Karpas-422 (cell line): ENCODE results near the gene BCL11A. TPM values are rescaled to one million over a fixed set of nuclear protein-coding genes. Genes with fewer than 3 reads are reported as not detected.

Experiments used
- DNase-seq: peaks from one replicate; pipeline ENCODE4 v3.0.0-alpha.2; 2015
- H2AFZ ChIP-seq: fragments of 200-600 bp; sonication (generic); 2 replicates; pipeline ENCODE4 v1.6.1; 2014; ENCODE audit warnings: antibody characterized with exemption, low read length, mixed read lengths
- H3K27ac ChIP-seq: fragments of 200-600 bp; sonication (generic); 2 replicates; pipeline ENCODE4 v1.5.1; 2014; ENCODE audit warnings: mild to moderate bottlenecking, low read length, moderate library complexity
- H3K27me3 ChIP-seq: fragments of 200-600 bp; sonication (generic); 2 replicates; pipeline ENCODE4 v1.6.1; 2014; ENCODE audit warnings: low read length, mixed read lengths
- H3K36me3 ChIP-seq: fragments of 200-600 bp; sonication (generic); 2 replicates; pipeline ENCODE4 v1.6.1; 2014; ENCODE audit warnings: low read length, mixed read lengths; ENCODE audit not compliant: insufficient read depth
- H3K4me1 ChIP-seq: fragments of 200-600 bp; sonication (generic); 2 replicates; pipeline ENCODE4 v1.6.1; 2014; ENCODE audit warnings: mild to moderate bottlenecking, low read length, mixed read lengths
- H3K4me2 ChIP-seq: fragments of 200-600 bp; sonication (generic); 2 replicates; pipeline ENCODE4 v1.6.1; 2014; ENCODE audit warnings: low read length, low read depth, mild to moderate bottlenecking; ENCODE audit not compliant: poor library complexity, severe bottlenecking
- H3K4me3 ChIP-seq: fragments of 200-600 bp; sonication (generic); 2 replicates; pipeline ENCODE4 v1.5.1; 2014; ENCODE audit warnings: mild to moderate bottlenecking, antibody characterized with exemption, low read length, mixed read lengths
- H3K79me2 ChIP-seq: fragments of 200-600 bp; sonication (generic); 2 replicates; pipeline ENCODE4 v1.6.1; 2014; ENCODE audit warnings: mild to moderate bottlenecking, low read length, mixed read lengths
- H3K9ac ChIP-seq: fragments of 200-600 bp; sonication (generic); 2 replicates; pipeline ENCODE4 v1.6.0; 2014; ENCODE audit warnings: low read length
- H3K9me2 ChIP-seq: fragments of 200-600 bp; sonication (generic), shearing (Covaris generic); replicated peaks from 2 replicates; pipeline ENCODE4 v1.6.0; 2014; ENCODE audit warnings: mild to moderate bottlenecking, low read length, moderate library complexity; ENCODE audit not compliant: insufficient read depth
- H3K9me3 ChIP-seq: fragments of 300-700, 200-600 bp; sonication (generic); 2 replicates; pipeline ENCODE4 v1.6.1; 2014; ENCODE audit warnings: low read length, mixed read lengths
- H4K20me1 ChIP-seq: fragments of 200-600 bp; sonication (generic); 2 replicates; pipeline ENCODE4 v1.6.1; 2014; ENCODE audit warnings: mild to moderate bottlenecking, antibody characterized with exemption, low read length, low read depth; ENCODE audit not compliant: insufficient read depth
- total RNA-seq: library from RNA; depleted of rRNA; stranded (reverse); fragments of >200 nt; shearing (Covaris generic); gene quantifications from 2 replicates; pipeline ENCODE4 v1.2.3, GENCODE V29; 2014; ENCODE audit warnings: low replicate concordance; rRNA removed

Gene BCL11A
- total RNA-seq, 1 experiment from 2014 or later: 190 TPM

- Histone ChIP-seq H4K20me1 (no peaks in the 10 kb centered on the region), H3K4me1 (peaks cover 14% of the 10 kb centered on the region), H3K4me3 (no peak overlapping the region), H3K9ac (no peak overlapping the region), H3K9me2 (no peaks in the 10 kb centered on the region), H3K27me3 (no peaks in the 10 kb centered on the region), H2AFZ (no peak overlapping the region), H3K27ac (no peak overlapping the region), H3K36me3 (no peaks in the 10 kb centered on the region), H3K79me2 (no peaks in the 10 kb centered on the region), H3K9me3 (no peaks in the 10 kb centered on the region), H3K4me2 (no peak overlapping the region)
- DNase-seq: no peak
Observed at GRCh38 chr2:60408207-60408606, 145.2 kb downstream of the BCL11A start.

DNA sequence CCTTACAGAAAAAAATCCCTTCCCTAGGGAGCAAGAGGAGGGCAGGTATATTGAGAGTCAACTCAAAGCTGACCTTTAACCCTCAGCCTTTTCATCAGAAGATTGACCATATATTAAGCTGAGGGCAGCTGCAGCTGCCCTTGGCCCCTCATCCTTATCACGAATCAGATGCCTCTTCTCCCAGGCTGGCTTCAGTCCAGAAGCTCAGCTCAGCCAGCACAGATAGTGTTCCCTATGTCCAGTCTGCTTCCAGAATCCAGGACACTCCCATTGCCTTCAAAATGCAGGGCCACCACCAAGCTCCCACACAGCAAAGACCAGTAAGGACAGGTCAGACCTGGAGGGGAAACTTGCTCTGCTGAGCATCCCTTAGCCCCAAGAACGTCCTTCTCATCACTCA is 146.1 kb downstream of the BCL11A start:
- Histone ChIP-seq H3K4me3 (no peak overlapping the region), H3K9me3 (no peaks in the 10 kb centered on the region), H3K9me2 (no peaks in the 10 kb centered on the region), H3K4me1 (peaks cover 7% of the 10 kb centered on the region), H3K9ac (no peak overlapping the region), H3K79me2 (no peaks in the 10 kb centered on the region), H3K27me3 (no peaks in the 10 kb centered on the region), H2AFZ (no peak overlapping the region), H3K4me2 (no peak overlapping the region), H3K27ac (no peak overlapping the region), H3K36me3 (no peaks in the 10 kb centered on the region), H4K20me1 (no peaks in the 10 kb centered on the region)
- no peak for DNase-seq

DNA sequence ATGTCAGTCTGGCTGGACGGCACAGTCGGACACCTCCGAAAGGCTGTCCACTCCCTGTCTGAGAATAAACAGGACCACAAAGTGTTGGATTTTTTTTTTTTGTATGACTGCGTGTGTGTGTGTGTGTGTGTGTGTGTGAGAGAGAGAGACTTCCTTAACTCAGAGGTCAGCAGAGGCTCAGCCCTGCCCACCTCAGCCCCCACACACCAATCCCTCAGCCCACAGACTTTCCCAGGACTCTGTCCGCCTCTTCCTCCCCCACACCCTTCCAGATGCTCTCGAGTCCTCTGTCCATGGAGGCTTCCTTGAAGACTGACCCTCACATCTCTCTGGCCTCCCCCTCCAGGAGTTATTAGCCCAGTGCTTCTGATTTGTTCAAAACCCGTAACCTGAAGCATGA is 147.3 kb downstream of the BCL11A start:
- Histone ChIP-seq H4K20me1 (no peaks in the 10 kb centered on the region), H3K4me3 (no peak overlapping the region), H3K9ac (no peak overlapping the region), H3K36me3 (no peaks in the 10 kb centered on the region), H3K27me3 (no peaks in the 10 kb centered on the region), H2AFZ (no peak overlapping the region), H3K27ac (no peak overlapping the region), H3K4me1 (no peaks in the 10 kb centered on the region), H3K9me2 (no peaks in the 10 kb centered on the region), H3K79me2 (no peaks in the 10 kb centered on the region), H3K4me2 (no peak overlapping the region), H3K9me3 (no peaks in the 10 kb centered on the region)
- no peak for DNase-seq

DNA sequence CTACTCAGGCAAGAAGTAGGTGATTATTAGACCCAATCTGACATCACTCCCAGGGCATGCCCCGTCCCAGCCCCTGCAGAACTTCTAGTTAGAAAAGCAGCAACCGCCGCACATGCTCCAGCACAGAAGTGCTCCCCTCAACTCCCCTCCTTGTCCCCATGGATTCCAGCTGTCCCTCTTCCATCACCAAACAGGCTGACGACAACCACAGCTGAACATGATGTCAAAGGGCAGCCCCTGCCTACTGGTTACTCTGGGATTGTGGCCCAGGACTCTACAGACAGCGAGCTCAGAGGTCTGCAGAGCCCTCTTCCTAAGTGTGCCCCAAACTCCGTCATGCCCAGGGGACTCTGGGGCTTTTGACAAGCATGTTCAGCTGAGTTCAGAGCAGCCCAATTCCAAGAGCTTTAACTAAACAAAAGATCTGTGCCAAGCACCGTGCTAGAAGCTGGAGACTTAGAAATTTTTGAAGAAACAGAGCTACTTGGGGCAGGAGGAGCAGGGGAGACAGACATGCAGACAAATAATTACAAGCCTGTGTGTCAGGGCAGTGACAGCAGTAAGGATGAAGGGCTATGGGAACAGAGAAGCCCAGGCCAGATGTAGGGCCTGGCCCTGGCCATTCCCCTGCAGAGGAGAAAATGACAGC is 148.1 kb downstream of the BCL11A start:
- no peak overlapping the region for H3K4me2 ChIP-seq
- H3K9me2 ChIP-seq: no peaks in the 10 kb centered on the region
- H3K4me3 ChIP-seq: no peak overlapping the region
- no peak overlapping the region for H3K27ac ChIP-seq
- H3K27me3 ChIP-seq: no peaks in the 10 kb centered on the region
- no peaks in the 10 kb centered on the region for H4K20me1 ChIP-seq
- H3K4me1 ChIP-seq: no peaks in the 10 kb centered on the region
- H3K36me3 ChIP-seq: no peaks in the 10 kb centered on the region
- H3K79me2 ChIP-seq: no peaks in the 10 kb centered on the region
- no peak overlapping the region for H2AFZ ChIP-seq
- DNase-seq: no peak
- no peak overlapping the region for H3K9ac ChIP-seq
- H3K9me3 ChIP-seq: no peaks in the 10 kb centered on the region

Other genes starting within 250 kb of the BCL11A start
- gene PAPOLG, start 202.6 kb upstream of the BCL11A start, total RNA-seq: 21.1 and 41.3 TPM in 2 replicates